ENCODE measurements around the gene ARHGAP26.

ARHGAP26 gene

DNA sequence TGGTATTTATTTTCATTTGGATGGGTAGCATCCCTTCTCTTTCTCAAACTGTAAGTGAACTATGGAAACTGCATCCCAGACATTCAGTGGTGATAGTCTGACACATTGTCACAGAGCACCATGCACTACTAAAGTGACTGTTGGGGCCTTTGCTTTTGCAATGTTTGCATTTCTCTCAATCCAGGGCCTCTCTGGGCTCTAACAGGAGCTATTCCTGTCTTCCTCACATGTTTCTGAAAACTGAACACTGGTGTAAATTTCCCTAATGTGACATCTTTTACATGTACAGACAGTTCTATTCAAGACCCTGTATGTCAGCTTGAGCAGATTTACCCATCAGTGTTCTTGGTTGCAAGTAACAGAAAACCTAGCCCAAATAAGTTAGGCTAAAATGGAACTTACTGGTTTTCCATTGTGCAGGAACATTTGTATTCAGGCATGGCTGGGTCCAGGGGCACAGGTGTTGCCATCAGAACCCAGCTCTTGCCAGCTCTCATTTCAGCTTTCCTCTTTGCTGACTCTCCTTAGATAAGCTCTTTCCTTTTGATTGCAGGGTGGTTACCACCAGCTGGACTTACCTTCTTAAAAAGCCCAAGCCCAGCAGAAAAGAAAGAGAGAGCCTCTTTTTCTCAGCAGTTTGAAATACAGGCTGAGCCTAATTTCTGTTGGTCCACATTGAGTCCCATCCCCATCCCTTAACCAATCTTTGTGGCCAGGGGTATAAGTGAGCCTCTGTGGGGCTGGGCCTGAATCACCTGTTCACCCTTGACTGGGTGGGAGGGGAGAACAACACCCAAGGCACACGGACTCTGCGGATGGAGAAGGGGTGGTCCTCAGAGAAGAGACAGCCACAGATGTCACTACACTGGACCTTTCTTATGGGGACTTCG is 399.0 kb downstream of the ARHGAP26 start:
- TF ChIP-seq, protein P1, sequence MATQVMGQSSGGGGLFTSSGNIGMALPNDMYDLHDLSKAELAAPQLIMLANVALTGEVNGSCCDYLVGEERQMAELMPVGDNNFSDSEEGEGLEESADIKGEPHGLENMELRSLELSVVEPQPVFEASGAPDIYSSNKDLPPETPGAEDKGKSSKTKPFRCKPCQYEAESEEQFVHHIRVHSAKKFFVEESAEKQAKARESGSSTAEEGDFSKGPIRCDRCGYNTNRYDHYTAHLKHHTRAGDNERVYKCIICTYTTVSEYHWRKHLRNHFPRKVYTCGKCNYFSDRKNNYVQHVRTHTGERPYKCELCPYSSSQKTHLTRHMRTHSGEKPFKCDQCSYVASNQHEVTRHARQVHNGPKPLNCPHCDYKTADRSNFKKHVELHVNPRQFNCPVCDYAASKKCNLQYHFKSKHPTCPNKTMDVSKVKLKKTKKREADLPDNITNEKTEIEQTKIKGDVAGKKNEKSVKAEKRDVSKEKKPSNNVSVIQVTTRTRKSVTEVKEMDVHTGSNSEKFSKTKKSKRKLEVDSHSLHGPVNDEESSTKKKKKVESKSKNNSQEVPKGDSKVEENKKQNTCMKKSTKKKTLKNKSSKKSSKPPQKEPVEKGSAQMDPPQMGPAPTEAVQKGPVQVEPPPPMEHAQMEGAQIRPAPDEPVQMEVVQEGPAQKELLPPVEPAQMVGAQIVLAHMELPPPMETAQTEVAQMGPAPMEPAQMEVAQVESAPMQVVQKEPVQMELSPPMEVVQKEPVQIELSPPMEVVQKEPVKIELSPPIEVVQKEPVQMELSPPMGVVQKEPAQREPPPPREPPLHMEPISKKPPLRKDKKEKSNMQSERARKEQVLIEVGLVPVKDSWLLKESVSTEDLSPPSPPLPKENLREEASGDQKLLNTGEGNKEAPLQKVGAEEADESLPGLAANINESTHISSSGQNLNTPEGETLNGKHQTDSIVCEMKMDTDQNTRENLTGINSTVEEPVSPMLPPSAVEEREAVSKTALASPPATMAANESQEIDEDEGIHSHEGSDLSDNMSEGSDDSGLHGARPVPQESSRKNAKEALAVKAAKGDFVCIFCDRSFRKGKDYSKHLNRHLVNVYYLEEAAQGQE (IDR thresholded peaks at IDR 0.05; ENCODE audit: insufficient read depth in 1 of 2, low read depth in 2 of 2, low read length in 2 of 2), result no peak
- TF ChIP-seq FOXP2 (optimal IDR thresholded peaks at IDR 0.05; ENCODE audit: borderline replicate concordance, extremely low read depth, extremely low read length, insufficient read depth), result no peak
- no peak for TF ChIP-seq SIN3A (IDR thresholded peaks at IDR 0.05; ENCODE audit: borderline replicate concordance, insufficient read depth, low read length)
- TF ChIP-seq TAF1 (IDR thresholded peaks at IDR 0.05; ENCODE audit: borderline replicate concordance, insufficient read depth, low read length), result no peak
- TF ChIP-seq POLR2AphosphoS5 (IDR thresholded peaks at IDR 0.05; ENCODE audit: low read depth, low read length), result no peak

DNA sequence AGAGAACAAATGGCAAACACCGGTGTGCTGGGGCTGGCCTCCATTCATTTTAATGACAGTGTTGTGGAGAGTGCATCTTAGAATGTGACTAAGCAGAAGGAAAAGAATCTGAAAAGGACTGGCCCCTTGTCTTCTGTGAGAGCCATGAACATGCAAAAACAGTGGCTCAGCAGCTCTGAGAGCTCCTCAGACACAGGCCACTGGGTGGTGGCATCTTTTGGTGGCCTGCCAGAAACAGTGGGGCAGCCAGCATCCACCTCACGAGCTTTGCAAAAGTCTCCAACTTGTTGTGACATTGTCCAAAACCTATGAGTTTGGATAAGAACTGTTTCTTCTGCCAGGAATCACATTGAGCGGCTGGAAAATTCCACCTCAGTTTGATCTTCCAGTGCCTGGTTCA is 399.9 kb downstream of the ARHGAP26 start:
- TF ChIP-seq, protein P1 (IDR thresholded peaks at IDR 0.05; ENCODE audit: insufficient read depth in 1 of 2, low read depth in 2 of 2, low read length in 2 of 2), result no peak
- TF ChIP-seq POLR2AphosphoS5 (IDR thresholded peaks at IDR 0.05; ENCODE audit: low read depth, low read length), result no peak
- no peak for TF ChIP-seq TAF1 (IDR thresholded peaks at IDR 0.05; ENCODE audit: borderline replicate concordance, insufficient read depth, low read length)
- no peak for TF ChIP-seq SIN3A (IDR thresholded peaks at IDR 0.05; ENCODE audit: borderline replicate concordance, insufficient read depth, low read length)
- no peak for TF ChIP-seq FOXP2 (optimal IDR thresholded peaks at IDR 0.05; ENCODE audit: borderline replicate concordance, extremely low read depth, extremely low read length, insufficient read depth)

DNA sequence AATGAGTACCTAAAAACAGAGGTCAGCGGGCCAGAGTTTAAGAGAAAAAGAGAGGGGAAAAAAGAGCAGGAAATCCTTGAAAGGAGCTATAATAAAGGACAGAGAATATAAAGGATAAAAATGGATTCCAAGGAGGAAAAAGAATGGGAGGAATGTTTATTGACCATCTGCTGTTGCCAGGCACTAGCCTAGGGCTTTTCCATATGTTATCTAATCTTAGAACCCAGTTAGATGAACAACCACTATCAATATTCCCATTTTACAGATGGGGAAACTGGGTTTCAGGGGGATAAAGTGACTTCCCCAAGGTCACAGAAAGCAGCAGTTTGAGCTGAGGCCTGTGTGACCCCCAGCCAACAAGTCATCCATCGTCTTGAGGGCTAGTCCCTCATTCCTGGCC is 400.8 kb downstream of the ARHGAP26 start:
- TF ChIP-seq, protein P1 (IDR thresholded peaks at IDR 0.05; ENCODE audit: insufficient read depth in 1 of 2, low read depth in 2 of 2, low read length in 2 of 2), result no peak
- TF ChIP-seq FOXP2 (optimal IDR thresholded peaks at IDR 0.05; ENCODE audit: borderline replicate concordance, extremely low read depth, extremely low read length, insufficient read depth) (no peak), TAF1 (IDR thresholded peaks at IDR 0.05; ENCODE audit: borderline replicate concordance, insufficient read depth, low read length) (no peak), SIN3A (IDR thresholded peaks at IDR 0.05; ENCODE audit: borderline replicate concordance, insufficient read depth, low read length) (no peak), POLR2AphosphoS5 (IDR thresholded peaks at IDR 0.05; ENCODE audit: low read depth, low read length) (no peak)

DNA sequence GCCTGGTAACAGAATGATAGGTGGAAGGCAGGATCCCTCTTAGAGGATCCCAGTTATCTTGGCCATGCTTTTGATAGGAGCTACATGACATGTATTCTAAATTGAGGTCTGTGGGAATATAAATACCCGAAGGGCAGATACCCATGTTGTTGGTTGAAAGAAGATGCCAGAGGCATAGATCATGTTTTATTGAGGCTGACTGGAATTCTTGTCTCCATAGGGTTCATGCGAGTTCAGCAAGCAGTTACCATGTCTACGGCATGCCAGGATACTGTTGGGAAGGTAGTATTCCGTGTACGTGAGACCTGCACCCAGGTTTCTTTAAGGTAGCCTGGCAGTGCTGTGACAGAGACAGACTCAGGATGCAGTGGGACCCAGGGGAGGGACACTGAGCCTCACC is 402.6 kb downstream of the ARHGAP26 start:
- no peak for TF ChIP-seq TAF1 (IDR thresholded peaks at IDR 0.05; ENCODE audit: borderline replicate concordance, insufficient read depth, low read length)
- TF ChIP-seq, protein P1 (IDR thresholded peaks at IDR 0.05; ENCODE audit: insufficient read depth in 1 of 2, low read depth in 2 of 2, low read length in 2 of 2), result no peak
- no peak for TF ChIP-seq FOXP2 (optimal IDR thresholded peaks at IDR 0.05; ENCODE audit: borderline replicate concordance, extremely low read depth, extremely low read length, insufficient read depth)
- no peak for TF ChIP-seq SIN3A (IDR thresholded peaks at IDR 0.05; ENCODE audit: borderline replicate concordance, insufficient read depth, low read length)
- TF ChIP-seq POLR2AphosphoS5 (IDR thresholded peaks at IDR 0.05; ENCODE audit: low read depth, low read length), result no peak

Data from PFSK-1 (cell line).